ENCODE data around the gene NINJ2. TPM values are rescaled to one million over a fixed set of nuclear protein-coding genes. Genes with fewer than 3 reads are reported as not detected.
"Not testable (repeated sequence)": the region's sequence is repeated elsewhere in the genome, so short reads cannot be mapped to it uniquely, and the experiment has no call there.

The NINJ2 gene
- total RNA-seq, 4 donors from 2014 or later = 0.49 to 7.2 (median 2.0) TPM

DNA sequence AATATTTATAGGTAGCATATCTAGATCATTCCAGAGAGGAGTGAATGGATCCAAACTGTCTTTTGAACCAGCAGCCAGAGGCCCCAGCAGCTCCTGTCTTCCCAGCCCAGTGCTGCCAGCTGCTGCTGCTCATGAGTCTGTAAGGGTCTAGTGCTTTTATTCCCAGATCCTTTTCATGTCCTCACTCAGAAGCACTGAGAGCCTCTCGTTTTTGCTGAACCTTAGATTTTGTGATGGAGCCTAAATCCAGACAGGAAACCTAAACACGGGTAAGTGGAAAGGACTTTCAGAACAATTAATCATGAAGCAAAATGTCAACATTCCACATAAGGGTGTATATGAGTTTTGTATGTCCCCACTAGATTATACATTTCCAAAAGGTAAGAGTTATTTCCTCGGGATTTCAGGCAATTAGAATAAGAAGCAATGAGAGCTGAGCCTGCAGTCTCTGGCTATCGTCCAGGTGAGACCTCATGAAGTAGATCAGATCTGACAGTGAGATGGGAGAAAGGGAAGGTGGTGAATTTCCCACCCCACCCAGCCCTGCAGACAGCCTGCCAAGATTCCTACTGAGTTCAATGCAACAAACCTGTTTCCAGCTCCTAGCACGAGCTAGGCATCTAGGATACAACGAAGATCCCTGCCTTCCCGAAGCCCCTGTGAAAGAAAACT is 84.4 kb downstream of the NINJ2 start:
- DNase-seq = no peak
- no peak overlapping the region for H3K27ac ChIP-seq
- H3K4me1 ChIP-seq = peaks cover 0 to 13% of the 10 kb centered on the region in 2 donors
- intact Hi-C loops (cut with DNase I) = loop anchor here (5.0 to 10.0 kb wide), 2 partner anchors 68 to 1006 kb away; no protein-coding TSS in a partner anchor
- no peak for TF ChIP-seq POLR2A (IDR thresholded peaks at IDR 0.05)
- TF ChIP-seq, protein P1, sequence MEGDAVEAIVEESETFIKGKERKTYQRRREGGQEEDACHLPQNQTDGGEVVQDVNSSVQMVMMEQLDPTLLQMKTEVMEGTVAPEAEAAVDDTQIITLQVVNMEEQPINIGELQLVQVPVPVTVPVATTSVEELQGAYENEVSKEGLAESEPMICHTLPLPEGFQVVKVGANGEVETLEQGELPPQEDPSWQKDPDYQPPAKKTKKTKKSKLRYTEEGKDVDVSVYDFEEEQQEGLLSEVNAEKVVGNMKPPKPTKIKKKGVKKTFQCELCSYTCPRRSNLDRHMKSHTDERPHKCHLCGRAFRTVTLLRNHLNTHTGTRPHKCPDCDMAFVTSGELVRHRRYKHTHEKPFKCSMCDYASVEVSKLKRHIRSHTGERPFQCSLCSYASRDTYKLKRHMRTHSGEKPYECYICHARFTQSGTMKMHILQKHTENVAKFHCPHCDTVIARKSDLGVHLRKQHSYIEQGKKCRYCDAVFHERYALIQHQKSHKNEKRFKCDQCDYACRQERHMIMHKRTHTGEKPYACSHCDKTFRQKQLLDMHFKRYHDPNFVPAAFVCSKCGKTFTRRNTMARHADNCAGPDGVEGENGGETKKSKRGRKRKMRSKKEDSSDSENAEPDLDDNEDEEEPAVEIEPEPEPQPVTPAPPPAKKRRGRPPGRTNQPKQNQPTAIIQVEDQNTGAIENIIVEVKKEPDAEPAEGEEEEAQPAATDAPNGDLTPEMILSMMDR (IDR thresholded peaks at IDR 0.05) = no peak
- H3K4me3 ChIP-seq (replicated peaks in 1 of 3) = no peak overlapping the region
- H3K9me3 ChIP-seq = no peaks in the 10 kb centered on the region
- H3K36me3 ChIP-seq = no peaks in the 10 kb centered on the region
- WGBS, 2 donors = 44 to 50% methylated on average over 7 of the region's 7 CpGs
- H3K27me3 ChIP-seq = no peaks in the 10 kb centered on the region

DNA sequence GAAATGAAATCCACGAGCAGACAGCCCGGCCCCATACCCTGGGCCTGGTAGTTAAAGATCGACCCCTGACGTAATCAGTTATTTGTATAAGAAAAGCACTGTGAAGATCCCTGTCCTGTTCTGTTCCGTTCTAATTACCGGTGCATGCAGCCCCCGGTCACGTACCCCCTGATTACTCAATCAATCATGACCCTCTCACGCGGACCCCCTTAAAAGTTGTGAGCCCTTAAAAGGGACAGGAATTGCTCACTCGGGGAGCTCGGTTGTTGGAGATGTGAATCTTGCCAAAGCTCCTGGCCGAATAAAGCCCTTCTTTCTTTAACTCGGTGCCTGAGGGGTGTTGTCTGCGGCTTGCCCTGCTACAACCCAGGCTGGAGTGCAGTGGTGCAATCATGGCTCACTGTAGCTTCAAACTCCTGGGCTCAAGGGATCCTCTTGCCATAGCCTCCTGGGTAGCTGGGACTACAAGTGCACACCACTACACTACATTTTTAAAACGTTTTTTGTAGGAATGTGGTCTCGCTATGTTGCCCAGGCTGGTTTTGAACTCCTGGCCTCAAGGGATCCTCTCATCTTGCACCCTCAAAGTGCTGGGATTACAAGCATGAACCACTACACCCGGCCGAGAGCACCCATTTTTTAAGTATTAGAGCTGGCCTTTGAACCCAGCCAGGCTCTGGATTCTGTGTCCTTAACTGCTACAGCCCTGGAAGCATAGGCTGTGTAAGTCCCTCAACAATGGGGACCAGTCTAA is 85.1 kb downstream of the NINJ2 start:
- H3K9me3 ChIP-seq; H3K4me3 ChIP-seq (replicated peaks in 1 of 3); DNase-seq; H3K27me3 ChIP-seq; H3K27ac ChIP-seq; H3K36me3 ChIP-seq: not testable (repeated sequence)
- intact Hi-C loops (cut with DNase I) = loop anchor here (5.0 to 10.0 kb wide), 2 partner anchors 69 to 1007 kb away; no protein-coding TSS in a partner anchor
- 82 to 86% methylated on average over 19 of the region's 19 CpGs for WGBS, 2 donors
- H3K4me1 ChIP-seq = peaks cover 0 to 13% of the 10 kb centered on the region in 2 donors

DNA sequence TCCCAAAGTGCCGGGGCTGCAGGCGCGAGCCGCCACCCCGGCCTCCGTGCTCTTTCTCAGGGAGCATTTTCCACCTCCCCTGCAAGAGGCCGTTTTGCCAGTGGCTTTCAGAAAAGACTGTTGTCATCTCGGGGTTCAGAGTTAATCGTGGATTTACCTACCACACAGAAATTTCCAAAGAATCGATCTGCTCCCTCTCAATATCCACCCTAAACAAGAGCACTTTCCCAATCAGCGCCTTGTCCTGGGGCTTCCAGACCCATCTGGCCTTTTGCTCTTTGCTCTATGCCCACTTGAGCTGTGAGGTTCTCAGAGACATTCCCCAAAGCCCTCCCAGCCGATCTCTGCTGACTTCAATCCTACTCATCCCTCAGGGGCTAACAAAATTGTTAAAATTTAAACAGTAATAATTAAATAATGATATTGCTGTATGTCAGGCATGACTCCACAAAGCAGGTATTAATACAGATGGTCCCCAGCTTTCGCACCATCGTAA is 86.6 kb downstream of the NINJ2 start:
- H3K9me3 ChIP-seq = no peaks in the 10 kb centered on the region
- H3K4me3 ChIP-seq (replicated peaks in 1 of 3) = no peak overlapping the region
- no peak for TF ChIP-seq POLR2A (IDR thresholded peaks at IDR 0.05)
- TF ChIP-seq, protein P1 (IDR thresholded peaks at IDR 0.05) = no peak
- H3K27ac ChIP-seq = peak overlapping the region in 1 of 3 donors; percentile 26
- peaks cover 0 to 21% of the 10 kb centered on the region in 2 donors for H3K4me1 ChIP-seq
- no peaks in the 10 kb centered on the region for H3K36me3 ChIP-seq
- no peak for DNase-seq
- intact Hi-C loops (cut with DNase I) = loop anchor here (5.0 to 10.0 kb wide), 2 partner anchors 71 to 1008 kb away; no protein-coding TSS in a partner anchor
- no peaks in the 10 kb centered on the region for H3K27me3 ChIP-seq
- 93 to 94% methylated on average over 14 of the region's 14 CpGs for WGBS, 2 donors

DNA sequence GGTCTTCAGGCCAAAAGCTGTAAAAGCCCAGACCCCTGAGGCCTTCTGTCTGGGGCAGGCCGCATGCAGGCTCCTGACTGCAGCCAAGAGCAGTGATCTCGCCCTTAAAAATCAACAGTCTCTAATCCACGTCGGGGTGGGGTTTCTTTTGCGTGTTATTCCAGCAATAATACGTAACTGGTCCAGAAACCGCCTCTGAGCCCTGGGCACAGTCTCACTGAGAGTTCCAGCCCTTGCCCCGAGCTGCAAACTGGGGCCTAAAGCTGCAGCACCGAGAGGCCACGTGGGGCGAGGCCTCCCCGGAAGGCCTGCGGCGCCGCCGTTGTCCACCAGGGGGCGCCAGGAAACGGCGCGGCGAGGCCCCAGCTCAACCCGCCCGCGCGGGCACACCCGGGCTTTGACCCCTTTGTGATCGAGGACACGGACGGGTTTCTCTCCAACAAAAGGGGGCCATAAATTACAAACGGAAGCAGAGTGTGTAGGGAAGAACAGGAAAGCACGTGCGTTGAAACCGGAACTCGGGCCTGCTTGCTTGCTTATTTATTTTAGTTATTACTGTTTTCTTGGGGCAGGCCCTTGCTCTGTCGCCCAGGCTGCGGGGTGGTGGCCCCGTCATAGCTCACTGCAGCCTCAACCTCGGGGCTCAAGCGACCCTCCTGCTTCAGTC is 87.2 kb downstream of the NINJ2 start:
- DNase-seq = peak; percentile 67 to 71
- peak overlapping the region in 1 of 3 donors; percentile 26 for H3K27ac ChIP-seq
- H3K9me3 ChIP-seq = no peaks in the 10 kb centered on the region
- intact Hi-C loops (cut with DNase I) = loop anchor here (5.0 to 10.0 kb wide), 2 partner anchors 71 to 1009 kb away; no protein-coding TSS in a partner anchor
- no peak overlapping the region for H3K4me3 ChIP-seq (replicated peaks in 1 of 3)
- TF ChIP-seq, protein P1 (IDR thresholded peaks at IDR 0.05) = peak; percentile 83 to 100 (median 98)
- TF ChIP-seq POLR2A (IDR thresholded peaks at IDR 0.05) = no peak
- 11 to 12% methylated on average over 13 to 20 of the region's 39 CpGs for WGBS, 2 donors
- H3K4me1 ChIP-seq = peaks cover 0 to 25% of the 10 kb centered on the region in 2 donors
- no peaks in the 10 kb centered on the region for H3K36me3 ChIP-seq
- H3K27me3 ChIP-seq = no peaks in the 10 kb centered on the region

DNA sequence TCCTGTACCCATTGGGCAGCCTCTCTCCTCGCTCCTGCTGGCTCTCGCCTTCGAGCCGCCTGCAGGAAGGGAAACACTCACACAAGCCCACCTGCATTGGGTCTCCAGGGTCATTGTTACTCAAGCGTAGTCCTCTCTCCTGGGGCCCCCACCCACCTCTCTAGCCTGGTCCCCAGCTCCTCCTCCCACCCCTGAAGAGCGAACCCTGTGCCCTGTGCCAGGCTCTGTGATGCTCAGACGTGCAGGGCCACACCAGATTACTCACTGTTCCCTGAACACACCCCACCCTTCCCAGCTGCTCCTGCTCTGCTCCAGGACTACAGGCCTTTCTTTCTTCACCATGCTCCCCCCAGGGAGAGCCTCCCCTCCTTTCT is 88.1 kb downstream of the NINJ2 start:
- Histone ChIP-seq H3K27ac (no peak overlapping the region), H3K27me3 (no peaks in the 10 kb centered on the region), H3K4me1 (peaks cover under 1 to 33% of the 10 kb centered on the region in 2 donors), H3K9me3 (no peaks in the 10 kb centered on the region), H3K4me3 (replicated peaks in 1 of 3) (no peak overlapping the region), H3K36me3 (no peaks in the 10 kb centered on the region)
- intact Hi-C loops (cut with DNase I) = loop anchor here (5.0 to 10.0 kb wide), 2 partner anchors 72 to 1010 kb away; no protein-coding TSS in a partner anchor
- 86 to 90% methylated on average over 7 of the region's 7 CpGs for WGBS, 2 donors
- no peak for DNase-seq
- TF ChIP-seq POLR2A (IDR thresholded peaks at IDR 0.05) = no peak
- TF ChIP-seq, protein P1 (IDR thresholded peaks at IDR 0.05) = no peak
